Trophoblast cell (in vitro differentiated cells and primary cell): ENCODE data around the gene PRDM16.

Experiments used
- DNase-seq, 2 donors: peaks; one replicate each; pipeline ENCODE4 v3.0.0-alpha.2; 2016
- H2AFZ ChIP-seq: 2 replicates; pipeline ENCODE4 v1.6.1; 2013; ENCODE audit warnings: low read length, moderate library complexity, mild to moderate bottlenecking; ENCODE audit not compliant: insufficient read depth, poor library complexity
- H2AK5ac ChIP-seq: 2 replicates; pipeline ENCODE4 v1.6.1; 2013; ENCODE audit warnings: mild to moderate bottlenecking, low read length
- H2BK120ac ChIP-seq: 2 replicates; pipeline ENCODE4 v1.6.1; 2013; ENCODE audit warnings: low read length, mild to moderate bottlenecking, moderate library complexity; ENCODE audit not compliant: insufficient read depth, poor library complexity
- H2BK12ac ChIP-seq: 2 replicates; pipeline ENCODE4 v1.6.1; 2013; ENCODE audit warnings: mild to moderate bottlenecking, low read length, moderate library complexity
- H2BK5ac ChIP-seq: 2 replicates; pipeline ENCODE4 v1.6.1; 2013; ENCODE audit warnings: low read length, low read depth, moderate library complexity, mild to moderate bottlenecking; ENCODE audit not compliant: poor library complexity
- H3K14ac ChIP-seq: 2 replicates; pipeline ENCODE4 v1.6.1; 2013; ENCODE audit warnings: mild to moderate bottlenecking, low read length
- H3K18ac ChIP-seq: 2 replicates; pipeline ENCODE4 v1.6.1; 2013; ENCODE audit warnings: mild to moderate bottlenecking, low read length
- H3K23ac ChIP-seq: 2 replicates; pipeline ENCODE4 v1.6.1; 2013; ENCODE audit warnings: low read length
- H3K27ac ChIP-seq: 2 replicates; pipeline ENCODE4 v1.5.1; 2013; ENCODE audit warnings: low read depth, mild to moderate bottlenecking, inconsistent platforms, low read length, moderate library complexity
- H3K27me3 ChIP-seq: 2 replicates; pipeline ENCODE4 v1.6.1; 2013; ENCODE audit warnings: inconsistent platforms, mild to moderate bottlenecking, low read length, moderate library complexity; ENCODE audit not compliant: insufficient read depth
- H3K36me3 ChIP-seq, 2 experiments: 1 replicate in 1 of 2; 2 replicates in 1 of 2; pipeline ENCODE4 v1.6.1; 2013; ENCODE audit warnings: low read length in 2 of 2, mild to moderate bottlenecking in 2 of 2, moderate library complexity in 1 of 2; ENCODE audit not compliant: insufficient read depth in 2 of 2, control insufficient read depth in 1 of 2
- H3K4ac ChIP-seq: 2 replicates; pipeline ENCODE4 v1.6.1; 2013; ENCODE audit warnings: low read depth, mild to moderate bottlenecking, low read length, moderate library complexity
- H3K4me1 ChIP-seq, 2 experiments: 1 replicate in 1 of 2; 2 replicates in 1 of 2; pipeline ENCODE4 v1.6.1; 2013; ENCODE audit warnings: low read length in 2 of 2, mild to moderate bottlenecking in 2 of 2, moderate library complexity in 1 of 2; ENCODE audit not compliant: insufficient read depth in 2 of 2, control insufficient read depth in 1 of 2
- H3K4me2 ChIP-seq: 2 replicates; pipeline ENCODE4 v1.6.1; 2013; ENCODE audit warnings: inconsistent platforms, mild to moderate bottlenecking, low read length, moderate library complexity
- H3K4me3 ChIP-seq: 2 replicates; pipeline ENCODE4 v1.5.1; 2013; ENCODE audit warnings: mild to moderate bottlenecking, low read depth, low read length, inconsistent platforms
- H3K79me1 ChIP-seq: one replicate; pipeline ENCODE4 v1.6.1; 2013; ENCODE audit warnings: low read length
- H3K79me2 ChIP-seq: 2 replicates; pipeline ENCODE4 v1.6.1; 2013; ENCODE audit warnings: low read length, mild to moderate bottlenecking; ENCODE audit not compliant: control insufficient read depth, insufficient read depth, poor library complexity
- H3K9ac ChIP-seq: 2 replicates; pipeline ENCODE4 v1.6.1; 2013; ENCODE audit warnings: mild to moderate bottlenecking, low read length
- H3K9me3 ChIP-seq: 2 replicates; pipeline ENCODE4 v1.6.1; 2013; ENCODE audit warnings: low read depth, mild to moderate bottlenecking, control low read depth, inconsistent platforms, low read length; ENCODE audit not compliant: insufficient read depth
- H4K12ac ChIP-seq: 2 replicates; pipeline ENCODE4 v1.6.1; 2013; ENCODE audit warnings: low read depth, mild to moderate bottlenecking, low read length, moderate library complexity
- H4K8ac ChIP-seq: 2 replicates; pipeline ENCODE4 v1.6.1; 2013; ENCODE audit warnings: low read depth, mild to moderate bottlenecking, low read length, moderate library complexity
- H4K91ac ChIP-seq: one replicate; pipeline ENCODE4 v1.6.1; 2013; ENCODE audit warnings: low read depth, mild to moderate bottlenecking, low read length, moderate library complexity
- WGBS: extraction: QIAGEN DNeasy Blood & Tissue Kit; methylation state at CpG from one replicate; pipeline ENCODE4 v1.1.7; 2013; ENCODE audit warnings: missing lambda C conversion rate; ENCODE audit not compliant: insufficient read length, insufficient coverage; ENCODE audit errors: extremely low coverage; 5-methylcytosine and 5-hydroxymethylcytosine counted together

The PRDM16 gene

DNA sequence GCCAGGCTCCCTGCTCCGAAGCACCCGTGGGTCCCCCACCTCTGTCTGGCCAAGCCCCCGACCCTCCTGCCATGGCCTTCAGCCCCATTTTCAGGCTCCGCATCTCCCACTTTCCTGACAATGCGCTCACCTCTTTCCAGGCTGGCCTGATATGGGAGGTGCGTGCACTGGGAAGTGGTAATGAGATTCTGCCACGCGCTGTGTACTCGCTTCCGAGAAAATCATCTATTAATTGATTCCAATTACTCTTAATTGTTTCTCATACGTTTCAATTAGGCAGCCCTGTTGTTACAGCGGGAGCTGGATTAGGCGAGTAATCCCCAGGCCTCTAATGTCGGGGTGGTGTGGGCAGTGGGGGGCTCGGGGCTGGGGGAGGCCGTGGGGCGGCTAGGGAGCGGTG lies 263.0 kb downstream of the PRDM16 start:
- Histone ChIP-seq H3K27ac (no peak overlapping the region), H4K91ac (no peak overlapping the region), H3K4me1 (peaks cover 3 to 4% of the 10 kb centered on the region in 2 experiments), H3K4me3 (no peak overlapping the region), H3K79me2 (no peaks in the 10 kb centered on the region), H4K8ac (no peak overlapping the region), H3K23ac (no peak overlapping the region), H2BK12ac (no peak overlapping the region), H3K9ac (no peak overlapping the region), H3K27me3 (no peaks in the 10 kb centered on the region), H3K14ac (no peak overlapping the region), H3K4me2 (no peak overlapping the region), H2BK120ac (no peak overlapping the region), H2BK5ac (no peak overlapping the region), H3K36me3 (no peaks in the 10 kb centered on the region), H2AFZ (no peak overlapping the region), H3K4ac (no peak overlapping the region), H4K12ac (no peak overlapping the region), H3K79me1 (no peaks in the 10 kb centered on the region), H3K9me3 (peaks cover 11% of the 10 kb centered on the region), H3K18ac (no peak overlapping the region), H2AK5ac (no peak overlapping the region)
- DNase-seq, result no peak
- no CpG with 5 or more reads among the region's 18 CpGs for WGBS

DNA sequence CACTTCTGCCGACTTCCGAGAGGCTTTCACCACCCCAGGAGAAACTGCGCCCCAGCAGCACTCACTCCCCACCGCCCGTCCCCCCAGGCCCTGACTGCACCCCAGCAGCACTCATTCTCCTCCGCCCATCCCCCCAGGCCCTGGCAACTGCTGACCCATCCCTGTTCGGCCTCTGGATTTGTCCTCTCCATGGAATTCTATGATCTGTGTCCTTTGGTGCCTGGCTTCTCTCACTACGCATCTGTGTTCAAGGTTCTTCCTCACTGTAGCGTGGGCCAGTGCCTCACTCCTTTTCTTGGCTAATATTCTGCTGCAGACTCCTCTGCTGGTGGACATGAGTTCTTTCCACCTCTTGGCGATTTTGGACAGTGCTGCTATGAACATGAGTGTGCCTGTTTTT lies 263.7 kb downstream of the PRDM16 start:
- no peaks in the 10 kb centered on the region for H3K79me1 ChIP-seq
- no peak overlapping the region for H2BK120ac ChIP-seq
- H3K18ac ChIP-seq, result no peak overlapping the region
- H3K36me3 ChIP-seq, result no peaks in the 10 kb centered on the region
- H4K8ac ChIP-seq, result no peak overlapping the region
- H3K27ac ChIP-seq, result no peak overlapping the region
- no peak overlapping the region for H3K9ac ChIP-seq
- H3K4me3 ChIP-seq, result no peak overlapping the region
- H2BK12ac ChIP-seq, result no peak overlapping the region
- no peak overlapping the region for H2AFZ ChIP-seq
- H3K9me3 ChIP-seq, result peaks cover 12% of the 10 kb centered on the region
- H3K79me2 ChIP-seq, result no peaks in the 10 kb centered on the region
- no peak overlapping the region for H3K14ac ChIP-seq
- H3K4me2 ChIP-seq, result no peak overlapping the region
- DNase-seq, result no peak
- H4K91ac ChIP-seq, result no peak overlapping the region
- no peak overlapping the region for H3K4ac ChIP-seq
- peaks cover 3 to 4% of the 10 kb centered on the region in 2 experiments for H3K4me1 ChIP-seq
- no peak overlapping the region for H2BK5ac ChIP-seq
- WGBS, result no CpG with 5 or more reads among the region's 10 CpGs
- H3K23ac ChIP-seq, result no peak overlapping the region
- H3K27me3 ChIP-seq, result no peaks in the 10 kb centered on the region
- no peak overlapping the region for H2AK5ac ChIP-seq
- H4K12ac ChIP-seq, result no peak overlapping the region

GRCh38 chr1:3333903-3334302 lies 264.9 kb downstream of the PRDM16 start:
- no peaks in the 10 kb centered on the region for H3K36me3 ChIP-seq
- no peak overlapping the region for H2AK5ac ChIP-seq
- H3K4me3 ChIP-seq, result no peak overlapping the region
- H2BK12ac ChIP-seq, result no peak overlapping the region
- no peaks in the 10 kb centered on the region for H3K27me3 ChIP-seq
- no peak overlapping the region for H3K18ac ChIP-seq
- H3K4me2 ChIP-seq, result no peak overlapping the region
- no peak overlapping the region for H3K4ac ChIP-seq
- H3K9ac ChIP-seq, result no peak overlapping the region
- H3K79me1 ChIP-seq, result no peaks in the 10 kb centered on the region
- no CpG with 5 or more reads among the region's 9 CpGs for WGBS
- H2BK5ac ChIP-seq, result no peak overlapping the region
- DNase-seq, result no peak
- no peak overlapping the region for H4K8ac ChIP-seq
- H4K91ac ChIP-seq, result no peak overlapping the region
- H4K12ac ChIP-seq, result no peak overlapping the region
- H3K4me1 ChIP-seq, result peaks cover 3 to 4% of the 10 kb centered on the region in 2 experiments
- no peak overlapping the region for H3K14ac ChIP-seq
- H3K27ac ChIP-seq, result no peak overlapping the region
- H3K9me3 ChIP-seq, result peaks cover 12% of the 10 kb centered on the region
- no peak overlapping the region for H2AFZ ChIP-seq
- H3K23ac ChIP-seq, result no peak overlapping the region
- H2BK120ac ChIP-seq, result no peak overlapping the region
- no peaks in the 10 kb centered on the region for H3K79me2 ChIP-seq

DNA sequence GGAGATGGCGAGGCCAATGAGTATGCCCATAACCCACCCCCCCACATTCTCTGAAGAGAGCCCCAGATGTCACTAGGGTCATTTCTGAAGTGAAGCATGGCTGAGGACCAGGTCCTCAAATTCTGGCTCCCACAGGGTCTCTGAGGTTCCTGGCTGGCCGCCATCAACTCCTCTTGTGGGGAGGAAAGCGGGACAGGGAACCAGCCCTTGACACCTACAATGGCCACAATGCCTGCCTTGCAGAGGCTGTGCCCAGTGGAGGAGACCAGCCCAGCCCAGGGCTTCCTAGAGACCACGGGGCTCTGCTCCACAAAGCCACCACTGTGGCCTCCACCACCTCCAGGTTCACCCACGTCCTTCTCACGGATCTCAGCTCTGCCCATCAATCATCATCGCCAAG lies 265.4 kb downstream of the PRDM16 start:
- no peak overlapping the region for H2AFZ ChIP-seq
- H3K4me1 ChIP-seq, result peaks cover 3 to 4% of the 10 kb centered on the region in 2 experiments
- no peak overlapping the region for H3K23ac ChIP-seq
- no peak overlapping the region for H3K27ac ChIP-seq
- H2BK5ac ChIP-seq, result no peak overlapping the region
- no peak overlapping the region for H4K8ac ChIP-seq
- no peaks in the 10 kb centered on the region for H3K79me1 ChIP-seq
- H3K79me2 ChIP-seq, result no peaks in the 10 kb centered on the region
- no peak overlapping the region for H2BK120ac ChIP-seq
- peaks cover 12% of the 10 kb centered on the region for H3K9me3 ChIP-seq
- H3K9ac ChIP-seq, result no peak overlapping the region
- no peak overlapping the region for H4K91ac ChIP-seq
- H3K4me2 ChIP-seq, result no peak overlapping the region
- WGBS, result no CpG with 5 or more reads among the region's 7 CpGs
- H2AK5ac ChIP-seq, result no peak overlapping the region
- no peak for DNase-seq
- H3K14ac ChIP-seq, result no peak overlapping the region
- no peak overlapping the region for H4K12ac ChIP-seq
- H2BK12ac ChIP-seq, result no peak overlapping the region
- no peaks in the 10 kb centered on the region for H3K36me3 ChIP-seq
- H3K18ac ChIP-seq, result no peak overlapping the region
- H3K4ac ChIP-seq, result no peak overlapping the region
- H3K4me3 ChIP-seq, result no peak overlapping the region
- no peaks in the 10 kb centered on the region for H3K27me3 ChIP-seq
